Testis (tissue), 3 donors: ENCODE measurements around the gene PSMD1. TPM values are rescaled to one million over a fixed set of nuclear protein-coding genes. Genes with fewer than 3 reads are reported as not detected.
A peak's percentile ranks its signal among the peaks of the same experiment; 100 is the strongest.

Experiments
- DNase-seq: peaks from one replicate; pipeline ENCODE4 v3.0.0-alpha.2; 2019
- H3K27ac ChIP-seq, 2 donors: fragments of 200-600 bp; sonication (generic); one replicate each; pipeline ENCODE4 v1.5.1; 2019
- H3K27me3 ChIP-seq: fragments of 200-600 bp; sonication (generic); one replicate; pipeline ENCODE4 v1.5.1; 2019
- H3K36me3 ChIP-seq: fragments of 200-600 bp; sonication (generic); one replicate; pipeline ENCODE4 v1.5.1; 2017; ENCODE audit warnings: low read depth; ENCODE audit errors: missing control alignments
- H3K4me1 ChIP-seq: fragments of 200-600 bp; sonication (generic); one replicate; pipeline ENCODE4 v1.5.1; 2019
- H3K4me3 ChIP-seq, 2 donors: fragments of 200-600 bp; sonication (generic); one replicate each; pipeline ENCODE4 v1.5.1; 2017 to 2019
- H3K9me3 ChIP-seq: fragments of 200-600 bp; sonication (generic); one replicate; pipeline ENCODE4 v1.5.1; 2017
- CTCF ChIP-seq, 3 experiments: fragments of 450-650 bp in 2 of 3; fragments of 200-600 bp in 1 of 3; sonication (generic) in 1 of 3; IDR thresholded peaks; one replicate each; pipeline ENCODE4 v1.5.1; 2016 to 2019; ENCODE audit warnings: antibody characterized with exemption in 3 of 3, mild to moderate bottlenecking in 2 of 3, moderate library complexity in 1 of 3
- POLR2A ChIP-seq: fragments of 450-650 bp; IDR thresholded peaks from one replicate; pipeline ENCODE4 v1.6.1; 2017; ENCODE audit warnings: antibody characterized with exemption, mild to moderate bottlenecking, moderate library complexity
- WGBS, 2 donors: methylation state at CpG; one replicate each; pipeline ENCODE4 v1.1.5; 2018; 5-methylcytosine and 5-hydroxymethylcytosine counted together
- intact Hi-C: fragments of 100-400 bp; cut with DNase I; formaldehyde crosslinking; loops from one replicate; pipeline ENCODE4 v1.15.1; 2023; ENCODE audit warnings: low total_unique reads
- polyA plus RNA-seq: library from polyadenylated mRNA; stranded (reverse); fragments of 350-450 nt; fragmentation: Illumina TruSeq; extraction: RNeasy Lipid Tissue Mini Kit (QIAGEN cat#74804); gene quantifications from one replicate; pipeline ENCODE4 v1.2.3, GENCODE V29; 2014; ENCODE audit warnings: low read depth, low replicate concordance; ENCODE audit not compliant: insufficient read depth
- total RNA-seq, 2 donors: library from RNA; depleted of rRNA; stranded (reverse); fragments of >200 nt; gene quantifications; one replicate each; pipeline ENCODE4 v1.2.3, GENCODE V29; 2016

The PSMD1 gene
- total and polyA plus RNA-seq, 3 donors from 2014 or later: 60.8 to 69.6 (median 66.8) TPM

GRCh38 chr2:231161252-231161839 lies 104.7 kb downstream of the PSMD1 start:
- WGBS, 2 donors: 82 to 84% methylated on average over 7 of the region's 7 CpGs
- no peak for DNase-seq
- intact Hi-C loops: no loop called here
- no peaks in the 10 kb centered on the region for H3K36me3 ChIP-seq
- H3K4me1 ChIP-seq: peaks cover 11% of the 10 kb centered on the region
- TF ChIP-seq CTCF (IDR thresholded peaks at IDR 0.05) (no peak), POLR2A (no peak)
- no peak overlapping the region for H3K4me3 ChIP-seq
- no peaks in the 10 kb centered on the region for H3K27me3 ChIP-seq
- H3K9me3 ChIP-seq: no peaks in the 10 kb centered on the region
- H3K27ac ChIP-seq: peak overlapping the region in 1 of 2 donors; percentile 48

- Histone ChIP-seq H3K4me1 (peaks cover 11% of the 10 kb centered on the region), H3K27ac (peak overlapping the region in 1 of 2 donors; percentile 48), H3K27me3 (no peaks in the 10 kb centered on the region), H3K4me3 (no peak overlapping the region), H3K9me3 (no peaks in the 10 kb centered on the region), H3K36me3 (no peaks in the 10 kb centered on the region)
- no peak for DNase-seq
- TF ChIP-seq POLR2A: no peak
- no peak for TF ChIP-seq CTCF (IDR thresholded peaks at IDR 0.05)
- intact Hi-C loops: no loop called here
- WGBS, 2 donors: 41 to 63% methylated on average over 2 of the region's 2 CpGs
These were observed 105.2 kb downstream of the PSMD1 start for GRCh38 chr2:231161877-231162329.

- H3K4me3 ChIP-seq: no peak overlapping the region
- H3K4me1 ChIP-seq: peaks cover 11% of the 10 kb centered on the region
- TF ChIP-seq CTCF (IDR thresholded peaks at IDR 0.05) (no peak), POLR2A (no peak)
- WGBS, 2 donors: 89 to 96% methylated on average over 3 of the region's 3 CpGs
- H3K9me3 ChIP-seq: no peaks in the 10 kb centered on the region
- DNase-seq: no peak
- no peaks in the 10 kb centered on the region for H3K36me3 ChIP-seq
- intact Hi-C loops: no loop called here
- H3K27me3 ChIP-seq: no peaks in the 10 kb centered on the region
- no peak overlapping the region for H3K27ac ChIP-seq
These were observed 106.3 kb downstream of the PSMD1 start for GRCh38 chr2:231163011-231163410.

- H3K4me1 ChIP-seq: peaks cover 11% of the 10 kb centered on the region
These were observed 106.9 kb downstream of the PSMD1 start for GRCh38 chr2:231163414-231164095.

More at GRCh38 chr2:231163414-231164095, 106.9 kb downstream of the PSMD1 start:
- DNase-seq: no peak
- WGBS, 2 donors: 92 to 93% methylated on average over 4 of the region's 4 CpGs
- Histone ChIP-seq H3K36me3 (no peaks in the 10 kb centered on the region), H3K27ac (no peak overlapping the region), H3K9me3 (no peaks in the 10 kb centered on the region), H3K27me3 (no peaks in the 10 kb centered on the region), H3K4me3 (no peak overlapping the region)
- TF ChIP-seq POLR2A (no peak), CTCF (IDR thresholded peaks at IDR 0.05) (no peak)
- intact Hi-C loops: no loop called here
